ENCODE data around the gene HKDC1.

Gene HKDC1

DNA sequence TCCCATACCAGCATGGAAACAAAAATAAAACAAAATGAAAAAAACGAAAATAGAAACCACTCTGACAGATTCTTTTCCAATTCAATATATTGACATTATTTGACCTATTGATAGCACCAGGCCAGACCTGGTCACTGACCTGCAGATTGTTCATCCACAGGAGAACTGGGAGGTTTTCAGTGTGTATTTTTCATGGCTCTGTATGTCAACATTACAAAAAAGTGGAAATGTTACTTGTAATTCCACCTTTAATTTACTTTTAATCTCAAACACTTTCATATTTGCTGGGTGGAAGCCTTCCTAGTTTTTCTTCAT, 2.9 kb downstream of the HKDC1 start:
- TF ChIP-seq, protein P1, sequence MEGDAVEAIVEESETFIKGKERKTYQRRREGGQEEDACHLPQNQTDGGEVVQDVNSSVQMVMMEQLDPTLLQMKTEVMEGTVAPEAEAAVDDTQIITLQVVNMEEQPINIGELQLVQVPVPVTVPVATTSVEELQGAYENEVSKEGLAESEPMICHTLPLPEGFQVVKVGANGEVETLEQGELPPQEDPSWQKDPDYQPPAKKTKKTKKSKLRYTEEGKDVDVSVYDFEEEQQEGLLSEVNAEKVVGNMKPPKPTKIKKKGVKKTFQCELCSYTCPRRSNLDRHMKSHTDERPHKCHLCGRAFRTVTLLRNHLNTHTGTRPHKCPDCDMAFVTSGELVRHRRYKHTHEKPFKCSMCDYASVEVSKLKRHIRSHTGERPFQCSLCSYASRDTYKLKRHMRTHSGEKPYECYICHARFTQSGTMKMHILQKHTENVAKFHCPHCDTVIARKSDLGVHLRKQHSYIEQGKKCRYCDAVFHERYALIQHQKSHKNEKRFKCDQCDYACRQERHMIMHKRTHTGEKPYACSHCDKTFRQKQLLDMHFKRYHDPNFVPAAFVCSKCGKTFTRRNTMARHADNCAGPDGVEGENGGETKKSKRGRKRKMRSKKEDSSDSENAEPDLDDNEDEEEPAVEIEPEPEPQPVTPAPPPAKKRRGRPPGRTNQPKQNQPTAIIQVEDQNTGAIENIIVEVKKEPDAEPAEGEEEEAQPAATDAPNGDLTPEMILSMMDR (IDR thresholded peaks at IDR 0.05; ENCODE audit: low read depth, low read length, missing control alignments) = no peak
- no peak for DNase-seq (ENCODE audit: low read depth)
- in situ Hi-C loops (cut with HindIII; ENCODE audit: low sequenced_read_pairs) = no loop called here
- H3K4me3 ChIP-seq (ENCODE audit: low read depth, low read length) = no peak overlapping the region

GRCh38 chr10:69224862-69225657, 4.9 kb downstream of the HKDC1 start:
- H3K4me3 ChIP-seq (ENCODE audit: low read depth, low read length) = no peak overlapping the region
- in situ Hi-C loops (cut with HindIII; ENCODE audit: low sequenced_read_pairs) = loop anchor here (5.0 kb wide), 1 partner anchor 182 kb away; no protein-coding TSS in a partner anchor
- TF ChIP-seq, protein P1 (IDR thresholded peaks at IDR 0.05; ENCODE audit: low read depth, low read length, missing control alignments) = no peak
- DNase-seq (ENCODE audit: low read depth) = peak; percentile 9

- TF ChIP-seq, protein P1 (IDR thresholded peaks at IDR 0.05; ENCODE audit: low read depth, low read length, missing control alignments) = no peak
- no peak overlapping the region for H3K4me3 ChIP-seq (ENCODE audit: low read depth, low read length)
- DNase-seq (ENCODE audit: low read depth) = no peak
- in situ Hi-C loops (cut with HindIII; ENCODE audit: low sequenced_read_pairs) = loop anchor here (5.0 kb wide), 1 partner anchor 182 kb away; no protein-coding TSS in a partner anchor
Observed at GRCh38 chr10:69225681-69226080, 5.5 kb downstream of the HKDC1 start.

GRCh38 chr10:69226919-69227450, 6.9 kb downstream of the HKDC1 start:
- DNase-seq (ENCODE audit: low read depth) = no peak
- in situ Hi-C loops (cut with HindIII; ENCODE audit: low sequenced_read_pairs) = loop anchor here (5.0 kb wide), 1 partner anchor 180 kb away; no protein-coding TSS in a partner anchor
- TF ChIP-seq, protein P1 (IDR thresholded peaks at IDR 0.05; ENCODE audit: low read depth, low read length, missing control alignments) = no peak
- no peak overlapping the region for H3K4me3 ChIP-seq (ENCODE audit: low read depth, low read length)

DNA sequence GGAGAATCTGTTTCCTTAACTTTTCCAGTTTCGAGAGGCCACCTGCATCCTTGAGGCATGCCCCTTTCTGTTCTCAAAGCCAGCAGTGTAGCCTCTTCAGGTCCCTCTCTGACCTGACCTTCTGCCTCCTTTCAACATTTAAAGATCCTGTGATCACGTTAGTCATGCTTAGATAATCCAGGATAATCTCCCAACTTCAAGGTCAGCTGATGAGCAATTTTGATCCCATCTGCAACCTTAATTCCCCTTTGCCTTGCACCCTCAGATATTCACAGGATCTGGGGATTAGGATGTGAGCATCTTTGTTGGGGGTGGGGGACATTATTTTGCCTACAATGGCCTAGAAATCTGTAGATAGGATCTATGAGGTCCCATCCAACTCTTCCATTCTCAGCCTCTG, 8.0 kb downstream of the HKDC1 start:
- TF ChIP-seq, protein P1 (IDR thresholded peaks at IDR 0.05; ENCODE audit: low read depth, low read length, missing control alignments) = no peak
- no peak for DNase-seq (ENCODE audit: low read depth)
- H3K4me3 ChIP-seq (ENCODE audit: low read depth, low read length) = no peak overlapping the region
- in situ Hi-C loops (cut with HindIII; ENCODE audit: low sequenced_read_pairs) = loop anchor here (5.0 kb wide), 1 partner anchor 179 kb away; no protein-coding TSS in a partner anchor

DNA sequence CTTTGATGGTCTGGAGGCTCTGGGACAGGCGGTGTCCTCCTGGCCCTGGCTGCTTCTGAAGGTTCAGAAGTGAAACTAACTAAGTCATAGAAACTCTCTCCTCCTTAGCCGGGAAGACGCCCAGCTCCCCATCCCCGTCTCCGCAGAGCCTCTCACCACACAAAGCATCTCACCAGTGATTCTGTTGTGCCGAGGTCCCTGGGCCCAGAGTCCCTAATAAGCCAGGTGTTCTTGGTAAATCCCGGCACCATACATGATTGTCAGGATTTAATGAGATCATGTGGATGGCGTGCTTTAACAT, 9.4 kb downstream of the HKDC1 start:
- TF ChIP-seq, protein P1 (IDR thresholded peaks at IDR 0.05; ENCODE audit: low read depth, low read length, missing control alignments) = no peak
- DNase-seq (ENCODE audit: low read depth) = no peak
- H3K4me3 ChIP-seq (ENCODE audit: low read depth, low read length) = no peak overlapping the region
- in situ Hi-C loops (cut with HindIII; ENCODE audit: low sequenced_read_pairs) = loop anchor here (5.0 kb wide), 1 partner anchor 178 kb away; no protein-coding TSS in a partner anchor
